ENCODE results near the gene EMSY.
A peak's percentile ranks its signal among the peaks of the same experiment; 100 is the strongest.
"Not testable (repeated sequence)": the region's sequence is repeated elsewhere in the genome, so short reads cannot be mapped to it uniquely, and the experiment has no call there.

Gene EMSY

GRCh38 chr11:76400967-76401366, 43.9 kb upstream of the EMSY start:
- no peaks in the 10 kb centered on the region for H3K36me3 ChIP-seq (ENCODE audit: control insufficient read depth in 1 of 2, insufficient read depth in 2 of 2, low read depth in 1 of 2, low read length in 2 of 2)
- no peak overlapping the region for H3K9ac ChIP-seq (ENCODE audit: low read length)
- H2AK5ac ChIP-seq (ENCODE audit: low read length, severe bottlenecking), result no peak overlapping the region
- no peak overlapping the region for H3K4me3 ChIP-seq (ENCODE audit: insufficient read depth in 1 of 2, low read depth in 1 of 2, low read length in 2 of 2)
- DNase-seq, result no peak
- no peak overlapping the region for H2BK120ac ChIP-seq (ENCODE audit: low read depth, low read length)
- no peak overlapping the region for H3K27ac ChIP-seq (ENCODE audit: low read length, poor library complexity, severe bottlenecking)
- H2BK12ac ChIP-seq (ENCODE audit: low read length in 2 of 2), result no peak overlapping the region
- H2BK15ac ChIP-seq (ENCODE audit: low read depth, poor library complexity, severe bottlenecking), result no peak overlapping the region
- H4K8ac ChIP-seq (ENCODE audit: low read length), result no peak overlapping the region
- H3K9me3 ChIP-seq (ENCODE audit: control insufficient read depth, low read length), result no peaks in the 10 kb centered on the region
- no peaks in the 10 kb centered on the region for H3K4me1 ChIP-seq (ENCODE audit: control insufficient read depth, insufficient read depth, low read depth, low read length)
- H3K27me3 ChIP-seq (ENCODE audit: control insufficient read depth in 1 of 2, insufficient read depth in 1 of 2, low read length in 2 of 2), result no peaks in the 10 kb centered on the region
- no peak overlapping the region for H2AFZ ChIP-seq (ENCODE audit: low read depth, low read length)
- H3K4me2 ChIP-seq (ENCODE audit: low read length, poor library complexity, severe bottlenecking), result no peak overlapping the region
- no peak overlapping the region for H3K4ac ChIP-seq (ENCODE audit: low read depth in 1 of 2, low read length in 2 of 2)
- no peaks in the 10 kb centered on the region for H3K79me1 ChIP-seq (replicated peaks; ENCODE audit: low read length, poor library complexity, severe bottlenecking)
- no peak overlapping the region for H3K23ac ChIP-seq (ENCODE audit: low read length in 2 of 2)
- no peak overlapping the region for H3K14ac ChIP-seq (ENCODE audit: low read length in 2 of 2)
- no peak overlapping the region for H2BK5ac ChIP-seq (ENCODE audit: low read depth, low read length, poor library complexity, severe bottlenecking)
- 92% methylated on average over 1 of the region's 1 CpG for WGBS
- H3K18ac ChIP-seq (ENCODE audit: low read depth in 1 of 2, low read length in 2 of 2), result no peak overlapping the region
- H4K91ac ChIP-seq (ENCODE audit: low read length), result no peak overlapping the region

DNA sequence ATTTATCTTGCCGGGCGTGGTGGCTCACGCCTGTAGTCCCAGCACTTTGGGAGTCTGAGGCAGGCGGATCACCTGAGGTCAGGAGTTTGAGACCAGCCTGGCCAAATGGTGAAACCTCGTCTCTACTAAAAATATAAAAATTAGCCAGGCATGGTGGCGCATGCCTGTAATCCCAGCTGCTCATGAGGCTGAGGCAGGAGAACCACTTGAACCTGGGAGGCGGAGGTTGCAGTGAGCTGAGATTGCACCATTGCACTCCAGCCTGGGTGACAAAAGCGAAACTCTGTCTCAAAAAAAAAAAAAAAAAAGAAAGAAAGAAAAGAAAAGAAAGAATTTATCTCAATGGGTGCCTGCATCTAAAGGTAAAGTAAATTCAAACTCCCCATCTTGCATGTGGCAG, 43.3 kb upstream of the EMSY start:
- not testable (repeated sequence) for H3K4ac ChIP-seq (ENCODE audit: low read depth in 1 of 2, low read length in 2 of 2); H2BK120ac ChIP-seq (ENCODE audit: low read depth, low read length); H3K4me2 ChIP-seq (ENCODE audit: low read length, poor library complexity, severe bottlenecking); H3K14ac ChIP-seq (ENCODE audit: low read length in 2 of 2); H2AK5ac ChIP-seq (ENCODE audit: low read length, severe bottlenecking); H3K23ac ChIP-seq (ENCODE audit: low read length in 2 of 2); H3K9me3 ChIP-seq (ENCODE audit: control insufficient read depth, low read length); H3K18ac ChIP-seq (ENCODE audit: low read depth in 1 of 2, low read length in 2 of 2); H3K79me1 ChIP-seq (replicated peaks; ENCODE audit: low read length, poor library complexity, severe bottlenecking); H2BK5ac ChIP-seq (ENCODE audit: low read depth, low read length, poor library complexity, severe bottlenecking); H3K4me1 ChIP-seq (ENCODE audit: control insufficient read depth, insufficient read depth, low read depth, low read length); H4K8ac ChIP-seq (ENCODE audit: low read length); H2BK12ac ChIP-seq (ENCODE audit: low read length in 2 of 2); H3K27me3 ChIP-seq (ENCODE audit: control insufficient read depth in 1 of 2, insufficient read depth in 1 of 2, low read length in 2 of 2); H3K4me3 ChIP-seq (ENCODE audit: insufficient read depth in 1 of 2, low read depth in 1 of 2, low read length in 2 of 2); DNase-seq; H3K9ac ChIP-seq (ENCODE audit: low read length); H3K36me3 ChIP-seq (ENCODE audit: control insufficient read depth in 1 of 2, insufficient read depth in 2 of 2, low read depth in 1 of 2, low read length in 2 of 2); H2BK15ac ChIP-seq (ENCODE audit: low read depth, poor library complexity, severe bottlenecking); H4K91ac ChIP-seq (ENCODE audit: low read length); H3K27ac ChIP-seq (ENCODE audit: low read length, poor library complexity, severe bottlenecking); H2AFZ ChIP-seq (ENCODE audit: low read depth, low read length)
- 99% methylated on average over 6 of the region's 8 CpGs for whole genome bisulfite sequencing

- Histone ChIP-seq H3K14ac (ENCODE audit: low read length in 2 of 2) (no peak overlapping the region), H2AK5ac (ENCODE audit: low read length, severe bottlenecking) (no peak overlapping the region), H4K8ac (ENCODE audit: low read length) (no peak overlapping the region), H3K4ac (ENCODE audit: low read depth in 1 of 2, low read length in 2 of 2) (no peak overlapping the region), H3K4me1 (ENCODE audit: control insufficient read depth, insufficient read depth, low read depth, low read length) (peaks cover 7% of the 10 kb centered on the region), H3K4me3 (ENCODE audit: insufficient read depth in 1 of 2, low read depth in 1 of 2, low read length in 2 of 2) (no peak overlapping the region), H3K9me3 (ENCODE audit: control insufficient read depth, low read length) (no peaks in the 10 kb centered on the region), H4K91ac (ENCODE audit: low read length) (no peak overlapping the region), H3K27me3 (ENCODE audit: control insufficient read depth in 1 of 2, insufficient read depth in 1 of 2, low read length in 2 of 2) (no peaks in the 10 kb centered on the region), H3K4me2 (ENCODE audit: low read length, poor library complexity, severe bottlenecking) (no peak overlapping the region), H3K23ac (ENCODE audit: low read length in 2 of 2) (no peak overlapping the region), H3K36me3 (ENCODE audit: control insufficient read depth in 1 of 2, insufficient read depth in 2 of 2, low read depth in 1 of 2, low read length in 2 of 2) (no peaks in the 10 kb centered on the region), H2BK12ac (ENCODE audit: low read length in 2 of 2) (no peak overlapping the region), H3K18ac (ENCODE audit: low read depth in 1 of 2, low read length in 2 of 2) (no peak overlapping the region), H3K9ac (ENCODE audit: low read length) (no peak overlapping the region), H3K27ac (ENCODE audit: low read length, poor library complexity, severe bottlenecking) (no peak overlapping the region), H2BK120ac (ENCODE audit: low read depth, low read length) (no peak overlapping the region), H2AFZ (ENCODE audit: low read depth, low read length) (no peak overlapping the region), H3K79me1 (replicated peaks; ENCODE audit: low read length, poor library complexity, severe bottlenecking) (no peaks in the 10 kb centered on the region), H2BK5ac (ENCODE audit: low read depth, low read length, poor library complexity, severe bottlenecking) (no peak overlapping the region), H2BK15ac (ENCODE audit: low read depth, poor library complexity, severe bottlenecking) (no peak overlapping the region)
- 97% methylated on average over 3 of the region's 4 CpGs for WGBS
- DNase-seq, result no peak
These were observed 38.5 kb upstream of the EMSY start for GRCh38 chr11:76406359-76406758.

- Histone ChIP-seq H2BK12ac (ENCODE audit: low read length in 2 of 2) (peak overlapping the region in 1 of 2 experiments; percentile 0), H3K14ac (ENCODE audit: low read length in 2 of 2) (no peak overlapping the region), H3K27me3 (ENCODE audit: control insufficient read depth in 1 of 2, insufficient read depth in 1 of 2, low read length in 2 of 2) (peaks cover 0 to 11% of the 10 kb centered on the region in 2 experiments), H3K4me3 (ENCODE audit: insufficient read depth in 1 of 2, low read depth in 1 of 2, low read length in 2 of 2) (no peak overlapping the region), H2BK5ac (ENCODE audit: low read depth, low read length, poor library complexity, severe bottlenecking) (no peak overlapping the region), H3K23ac (ENCODE audit: low read length in 2 of 2) (no peak overlapping the region), H3K9me3 (ENCODE audit: control insufficient read depth, low read length) (no peaks in the 10 kb centered on the region), H3K4me1 (ENCODE audit: control insufficient read depth, insufficient read depth, low read depth, low read length) (peaks cover 7% of the 10 kb centered on the region), H3K79me1 (replicated peaks; ENCODE audit: low read length, poor library complexity, severe bottlenecking) (no peaks in the 10 kb centered on the region), H2AFZ (ENCODE audit: low read depth, low read length) (no peak overlapping the region), H3K4me2 (ENCODE audit: low read length, poor library complexity, severe bottlenecking) (no peak overlapping the region), H2AK5ac (ENCODE audit: low read length, severe bottlenecking) (no peak overlapping the region), H3K27ac (ENCODE audit: low read length, poor library complexity, severe bottlenecking) (peak overlapping the region; percentile 71), H3K18ac (ENCODE audit: low read depth in 1 of 2, low read length in 2 of 2) (no peak overlapping the region), H3K9ac (ENCODE audit: low read length) (no peak overlapping the region), H3K36me3 (ENCODE audit: control insufficient read depth in 1 of 2, insufficient read depth in 2 of 2, low read depth in 1 of 2, low read length in 2 of 2) (no peaks in the 10 kb centered on the region), H2BK120ac (ENCODE audit: low read depth, low read length) (no peak overlapping the region), H3K4ac (ENCODE audit: low read depth in 1 of 2, low read length in 2 of 2) (no peak overlapping the region), H2BK15ac (ENCODE audit: low read depth, poor library complexity, severe bottlenecking) (no peak overlapping the region), H4K91ac (ENCODE audit: low read length) (no peak overlapping the region), H4K8ac (ENCODE audit: low read length) (peak overlapping the region; percentile 31)
- 22% methylated on average over 6 of the region's 7 CpGs for WGBS
- DNase-seq, result peak; percentile 7
These were observed 36.5 kb upstream of the EMSY start for GRCh38 chr11:76408171-76408965.
